NOMO-1 treated with dmso at 0.1 percent for 144 hours (cell line): ENCODE measurements around the gene ALOXE3.

Experiments
- DNase-seq: peaks from one replicate; lab custom pipeline; 2025; ENCODE audit not compliant: unreplicated experiment; lab: John Stamatoyannopoulos, UW

Gene ALOXE3

GRCh38 chr17:8055851-8056231, 62.5 kb downstream of the ALOXE3 start:
- DNase-seq = no peak

GRCh38 chr17:8053600-8053999, 64.7 kb downstream of the ALOXE3 start:
- no peak for DNase-seq

- no peak for DNase-seq
Measured at GRCh38 chr17:8052256-8053252, 65.8 kb downstream of the ALOXE3 start.

GRCh38 chr17:8051831-8052230, 66.5 kb downstream of the ALOXE3 start:
- DNase-seq = no peak

GRCh38 chr17:8048736-8049135, 69.6 kb downstream of the ALOXE3 start:
- DNase-seq = no peak

GRCh38 chr17:8048236-8048635, 70.1 kb downstream of the ALOXE3 start:
- DNase-seq = no peak

- no peak for DNase-seq
Measured at GRCh38 chr17:8047769-8048110, 70.6 kb downstream of the ALOXE3 start.

GRCh38 chr17:8046929-8047768, 71.2 kb downstream of the ALOXE3 start:
- no peak for DNase-seq

- DNase-seq = no peak
Measured at GRCh38 chr17:8046306-8046928, 71.9 kb downstream of the ALOXE3 start.
